PC-3 (cell line): ENCODE measurements around the gene PRPF4.

Experiments used
- EZH2 ChIP-seq: fragments of 300-600 bp; sonication (generic); IDR thresholded peaks from one replicate; pipeline ENCODE4 v1.6.1; 2017; ENCODE audit warnings: antibody characterized with exemption, mild to moderate bottlenecking, low read length; ENCODE audit not compliant: unreplicated experiment
- EZH2phosphoT487 ChIP-seq: fragments of 300-600 bp; sonication (generic); IDR thresholded peaks from 2 replicates; pipeline ENCODE4 v1.6.1; 2018; ENCODE audit warnings: mild to moderate bottlenecking, antibody characterized with exemption, low read length, borderline replicate concordance
- TF ChIP-seq, protein P1 (sequence below): fragments of 300-600 bp; sonication (generic); conservative IDR thresholded peaks from 2 replicates; pipeline ENCODE4 v1.5.1; 2017; ENCODE audit warnings: antibody characterized with exemption, low read depth, mild to moderate bottlenecking, low read length

DNA sequence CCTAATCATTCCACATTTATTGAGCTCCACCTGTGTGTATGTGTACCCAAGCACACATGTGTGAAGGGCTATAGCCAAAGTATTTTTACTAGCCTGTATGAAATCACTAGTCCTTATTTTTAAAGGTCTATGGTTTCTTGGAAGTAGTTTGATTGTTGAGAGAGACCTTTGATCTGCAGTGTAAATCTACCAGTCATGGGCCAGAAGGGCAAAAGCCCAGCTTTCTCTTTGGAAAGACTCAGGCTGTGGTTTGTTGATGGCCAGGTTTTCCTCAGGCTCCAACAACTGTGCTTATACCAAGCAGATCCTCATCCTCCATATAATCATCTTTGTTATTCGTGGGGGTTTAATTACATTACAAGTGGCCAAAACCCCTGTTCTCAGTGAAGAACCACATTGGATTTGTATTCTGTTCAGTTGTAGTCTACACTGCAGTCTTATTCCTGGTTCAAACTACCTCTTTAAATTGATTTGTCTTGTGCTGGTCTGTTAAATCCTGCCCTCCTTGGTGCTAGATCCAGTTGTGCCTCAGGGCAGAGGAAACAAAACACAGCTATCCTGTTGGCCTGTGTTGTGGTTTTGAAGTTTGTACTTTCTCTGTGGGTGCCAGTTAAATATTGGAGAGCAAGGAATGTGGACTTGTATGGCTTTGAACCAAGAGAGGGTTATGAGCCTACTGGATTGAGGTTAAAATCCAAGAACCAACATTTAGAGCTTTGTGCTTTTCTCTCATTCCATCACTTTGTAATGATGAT is 13.4 kb upstream of the PRPF4 start:
- TF ChIP-seq EZH2 (no peak), EZH2phosphoT487 (no peak)
- TF ChIP-seq, protein P1, sequence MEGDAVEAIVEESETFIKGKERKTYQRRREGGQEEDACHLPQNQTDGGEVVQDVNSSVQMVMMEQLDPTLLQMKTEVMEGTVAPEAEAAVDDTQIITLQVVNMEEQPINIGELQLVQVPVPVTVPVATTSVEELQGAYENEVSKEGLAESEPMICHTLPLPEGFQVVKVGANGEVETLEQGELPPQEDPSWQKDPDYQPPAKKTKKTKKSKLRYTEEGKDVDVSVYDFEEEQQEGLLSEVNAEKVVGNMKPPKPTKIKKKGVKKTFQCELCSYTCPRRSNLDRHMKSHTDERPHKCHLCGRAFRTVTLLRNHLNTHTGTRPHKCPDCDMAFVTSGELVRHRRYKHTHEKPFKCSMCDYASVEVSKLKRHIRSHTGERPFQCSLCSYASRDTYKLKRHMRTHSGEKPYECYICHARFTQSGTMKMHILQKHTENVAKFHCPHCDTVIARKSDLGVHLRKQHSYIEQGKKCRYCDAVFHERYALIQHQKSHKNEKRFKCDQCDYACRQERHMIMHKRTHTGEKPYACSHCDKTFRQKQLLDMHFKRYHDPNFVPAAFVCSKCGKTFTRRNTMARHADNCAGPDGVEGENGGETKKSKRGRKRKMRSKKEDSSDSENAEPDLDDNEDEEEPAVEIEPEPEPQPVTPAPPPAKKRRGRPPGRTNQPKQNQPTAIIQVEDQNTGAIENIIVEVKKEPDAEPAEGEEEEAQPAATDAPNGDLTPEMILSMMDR = no peak
